Lower leg skin (tissue), 4 donors: Measurements from ENCODE around the gene MTMR12. TPM values are rescaled to one million over a fixed set of nuclear protein-coding genes. Genes with fewer than 3 reads are reported as not detected.

ENCODE experiments used
- DNase-seq, 2 donors: peaks; one replicate each; pipeline ENCODE4 v3.0.0-alpha.2; 2019; ENCODE audit warnings: low spot score in 2 of 2
- H3K4me3 ChIP-seq: fragments of 200-600 bp; sonication (generic); 2 replicates; pipeline ENCODE4 v1.5.1; 2017; ENCODE audit warnings: mild to moderate bottlenecking, low read depth; ENCODE audit not compliant: poor library complexity, severe bottlenecking
- POLR2A ChIP-seq, 2 donors: fragments of 450-650 bp; IDR thresholded peaks; one replicate each; pipeline ENCODE4 v1.6.1; 2016 to 2017; ENCODE audit warnings: antibody characterized with exemption in 2 of 2, mild to moderate bottlenecking in 1 of 2, moderate library complexity in 1 of 2
- WGBS, 2 donors: methylation state at CpG; one replicate each; pipeline ENCODE4 v1.1.5; 2018; 5-methylcytosine and 5-hydroxymethylcytosine counted together
- intact Hi-C: fragments of 100-400 bp; cut with DNase I; formaldehyde crosslinking; loops from one replicate; pipeline ENCODE4 v1.15.0; 2023; ENCODE audit warnings: low total_unique reads
- total RNA-seq, 4 donors: library from RNA; depleted of rRNA; stranded (reverse); fragments of >200 nt; gene quantifications; one replicate each; pipeline ENCODE4 v1.1.0, GENCODE V29; 2016
- TF ChIP-seq, protein P1 (sequence below), 3 donors: fragments of 450-650 bp; IDR thresholded peaks; one replicate each; pipeline ENCODE4 v1.5.1; 2016; ENCODE audit warnings: antibody characterized with exemption in 3 of 3, mild to moderate bottlenecking in 3 of 3, moderate library complexity in 2 of 3

The MTMR12 gene
- total RNA-seq, 4 donors from 2014 or later = 23.1 to 36.2 (median 33.4) TPM

DNA sequence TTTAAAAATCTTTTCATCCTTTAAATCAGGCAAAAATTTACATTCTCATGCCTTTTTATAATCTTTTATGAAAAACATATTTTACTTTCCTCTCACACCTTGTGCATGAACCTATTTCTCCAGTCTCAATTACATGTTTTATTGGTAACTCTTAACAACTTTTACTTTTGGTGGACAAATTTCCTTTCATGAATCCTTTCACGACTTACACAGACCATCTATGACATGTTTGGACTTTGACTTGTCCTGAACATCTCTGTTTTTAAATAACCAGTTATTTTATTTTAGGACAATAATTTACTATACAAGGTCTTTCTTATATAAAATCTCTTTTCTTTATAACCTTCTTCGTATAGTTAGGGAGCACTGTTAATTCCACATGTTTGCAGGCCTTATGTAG lies 26.5 kb upstream of the MTMR12 start:
- no peak overlapping the region for H3K4me3 ChIP-seq
- no peak for TF ChIP-seq POLR2A (IDR thresholded peaks at IDR 0.05)
- TF ChIP-seq, protein P1, sequence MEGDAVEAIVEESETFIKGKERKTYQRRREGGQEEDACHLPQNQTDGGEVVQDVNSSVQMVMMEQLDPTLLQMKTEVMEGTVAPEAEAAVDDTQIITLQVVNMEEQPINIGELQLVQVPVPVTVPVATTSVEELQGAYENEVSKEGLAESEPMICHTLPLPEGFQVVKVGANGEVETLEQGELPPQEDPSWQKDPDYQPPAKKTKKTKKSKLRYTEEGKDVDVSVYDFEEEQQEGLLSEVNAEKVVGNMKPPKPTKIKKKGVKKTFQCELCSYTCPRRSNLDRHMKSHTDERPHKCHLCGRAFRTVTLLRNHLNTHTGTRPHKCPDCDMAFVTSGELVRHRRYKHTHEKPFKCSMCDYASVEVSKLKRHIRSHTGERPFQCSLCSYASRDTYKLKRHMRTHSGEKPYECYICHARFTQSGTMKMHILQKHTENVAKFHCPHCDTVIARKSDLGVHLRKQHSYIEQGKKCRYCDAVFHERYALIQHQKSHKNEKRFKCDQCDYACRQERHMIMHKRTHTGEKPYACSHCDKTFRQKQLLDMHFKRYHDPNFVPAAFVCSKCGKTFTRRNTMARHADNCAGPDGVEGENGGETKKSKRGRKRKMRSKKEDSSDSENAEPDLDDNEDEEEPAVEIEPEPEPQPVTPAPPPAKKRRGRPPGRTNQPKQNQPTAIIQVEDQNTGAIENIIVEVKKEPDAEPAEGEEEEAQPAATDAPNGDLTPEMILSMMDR (IDR thresholded peaks at IDR 0.05) = no peak
- 75 to 80% methylated on average over 2 of the region's 2 CpGs for WGBS, 2 donors
- no peak for DNase-seq
- intact Hi-C loops = loop anchor here (10.0 kb wide), 1 partner anchor 104 kb away; no protein-coding TSS in a partner anchor

DNA sequence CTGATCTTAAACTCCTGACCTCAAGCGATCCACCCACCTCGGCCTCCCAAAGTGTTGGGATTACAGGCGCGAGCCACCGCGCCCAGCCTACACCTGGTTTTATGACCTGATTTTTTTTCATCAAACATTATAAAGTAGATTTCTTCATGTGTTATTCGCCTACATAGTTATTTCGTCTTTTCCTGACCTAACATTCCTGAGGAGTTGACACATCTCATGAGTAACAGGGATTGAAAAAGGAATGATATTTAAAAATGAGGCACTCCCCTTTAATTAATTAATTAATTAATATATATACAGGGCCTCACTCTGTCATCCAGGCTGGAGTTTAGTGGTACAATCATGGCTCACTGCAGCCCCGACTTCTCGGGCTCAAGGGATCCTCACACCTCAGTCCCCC lies 20.2 kb upstream of the MTMR12 start:
- no peak overlapping the region for H3K4me3 ChIP-seq
- whole genome bisulfite sequencing, 2 donors = 85 to 89% methylated on average over 10 of the region's 10 CpGs
- TF ChIP-seq, protein P1 (IDR thresholded peaks at IDR 0.05) = no peak
- intact Hi-C loops = loop anchor here (10.0 kb wide), 1 partner anchor 98 kb away; no protein-coding TSS in a partner anchor
- no peak for DNase-seq

DNA sequence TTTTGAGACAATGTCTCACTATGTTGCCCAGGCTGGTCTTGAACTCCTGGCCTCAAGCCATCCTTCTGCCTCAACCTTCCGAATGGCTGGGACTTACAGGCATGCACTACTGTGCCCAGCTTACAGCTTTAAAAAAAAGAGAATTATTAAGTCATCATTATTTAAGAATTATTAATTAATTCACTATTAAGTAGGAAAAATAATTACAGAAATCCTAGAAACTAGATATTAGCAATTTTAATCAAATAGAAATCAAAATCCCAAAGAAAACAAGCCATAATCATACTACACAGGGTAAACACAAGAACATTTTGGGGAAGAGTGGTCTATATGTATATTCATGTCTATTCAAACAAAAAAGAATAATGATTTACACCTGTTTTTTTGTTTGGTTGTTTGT lies 19.6 kb upstream of the MTMR12 start:
- no peak for DNase-seq
- intact Hi-C loops = loop anchor here (10.0 kb wide), 1 partner anchor 98 kb away; no protein-coding TSS in a partner anchor
- H3K4me3 ChIP-seq = no peak overlapping the region
- TF ChIP-seq POLR2A (IDR thresholded peaks at IDR 0.05) = no peak
- TF ChIP-seq, protein P1 (IDR thresholded peaks at IDR 0.05) = no peak
- 88 to 89% methylated on average over 1 of the region's 1 CpG for WGBS, 2 donors

DNA sequence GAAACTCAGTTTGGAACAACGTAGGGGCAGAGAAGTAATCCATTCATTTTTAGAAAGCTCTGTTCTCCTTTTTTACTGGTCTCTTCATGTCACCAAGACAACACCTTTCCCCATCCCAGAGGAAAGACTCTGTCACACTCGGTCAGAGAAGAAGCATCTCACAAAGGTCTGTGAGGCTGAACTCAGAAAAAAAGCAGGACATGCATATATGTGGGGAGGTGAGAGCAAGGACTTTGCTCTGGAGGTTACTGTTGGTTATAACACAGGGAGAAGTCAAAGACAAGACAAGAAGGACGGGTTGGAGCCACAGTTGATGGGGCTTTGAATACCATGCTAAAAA lies 19.2 kb upstream of the MTMR12 start:
- TF ChIP-seq, protein P1 (IDR thresholded peaks at IDR 0.05) = no peak
- TF ChIP-seq POLR2A (IDR thresholded peaks at IDR 0.05) = no peak
- WGBS, 2 donors = 35 to 59% methylated on average over 3 of the region's 3 CpGs
- no peak for DNase-seq
- H3K4me3 ChIP-seq = no peak overlapping the region
- intact Hi-C loops = loop anchor here (10.0 kb wide), 1 partner anchor 97 kb away; no protein-coding TSS in a partner anchor

DNA sequence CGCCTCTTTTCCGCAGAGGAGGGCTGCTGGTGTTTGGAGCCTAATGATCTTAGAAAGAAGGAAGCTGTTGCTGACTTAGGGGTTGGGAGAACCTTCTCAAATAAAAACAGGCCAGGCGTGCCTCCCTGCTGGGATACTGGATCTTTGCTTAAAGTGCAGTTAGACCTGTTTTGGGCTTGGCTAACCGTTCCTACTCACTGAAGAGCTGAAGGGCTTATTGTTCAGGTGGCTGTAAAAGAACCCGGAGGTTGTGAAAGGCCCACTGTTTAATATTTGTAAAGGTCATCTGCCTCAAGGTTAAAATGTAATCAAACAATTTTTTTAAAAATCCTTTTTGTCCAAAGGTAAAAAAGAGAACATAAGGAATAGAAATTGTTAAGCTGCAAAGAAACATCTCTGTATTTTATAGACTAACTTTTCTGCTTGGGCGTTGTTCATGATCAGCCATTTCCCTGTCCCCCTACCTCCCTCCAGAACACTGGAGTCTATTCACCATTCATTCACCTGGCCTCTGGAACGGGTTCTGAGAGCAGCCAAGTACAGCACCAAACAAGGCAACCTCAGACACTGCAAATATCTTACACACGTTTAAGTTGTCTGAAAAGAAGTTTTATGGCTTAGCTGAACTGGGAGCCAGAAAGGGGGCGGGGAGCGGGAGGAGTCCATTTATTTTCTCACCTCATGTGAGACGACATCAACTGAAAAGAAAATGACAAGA lies 18.6 kb upstream of the MTMR12 start:
- 40 to 49% methylated on average over 11 of the region's 11 CpGs for WGBS, 2 donors
- intact Hi-C loops = loop anchor here (10.0 kb wide), 1 partner anchor 97 kb away; no protein-coding TSS in a partner anchor
- no peak overlapping the region for H3K4me3 ChIP-seq
- no peak for TF ChIP-seq POLR2A (IDR thresholded peaks at IDR 0.05)
- TF ChIP-seq, protein P1 (IDR thresholded peaks at IDR 0.05) = no peak
- DNase-seq = peak in 1 of 2 donors; percentile 85
